Measurements from ENCODE around the gene MYCL.
"Not testable (repeated sequence)": the region's sequence is repeated elsewhere in the genome, so short reads cannot be mapped to it uniquely, and the experiment has no call there.

The MYCL gene

GRCh38 chr1:39915499-39916129, 13.9 kb upstream of the MYCL start:
- DNase-seq, result no peak

- DNase-seq, result not testable (repeated sequence)
Observed at GRCh38 chr1:39913136-39913535, 11.4 kb upstream of the MYCL start.

DNA sequence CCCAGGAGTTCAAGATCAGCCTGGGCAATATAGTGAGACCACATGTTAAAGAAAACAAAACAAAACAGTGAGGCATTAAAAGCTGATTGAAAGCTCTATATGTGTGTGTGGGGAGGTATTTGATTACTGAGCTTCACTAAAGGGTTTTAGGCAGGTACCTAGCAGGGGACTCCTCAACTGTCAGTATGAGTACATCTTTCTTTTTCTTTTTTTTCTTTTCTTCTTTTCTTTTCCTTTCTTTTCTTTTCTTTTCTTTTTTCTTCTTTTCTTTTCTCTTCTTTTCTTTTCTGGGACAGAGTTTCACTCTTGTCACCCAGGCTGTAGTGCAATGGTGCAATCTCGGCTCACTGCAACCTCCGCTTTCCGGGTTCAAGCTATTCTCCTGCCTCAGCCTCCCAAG, 8.5 kb upstream of the MYCL start:
- no peak for DNase-seq

- no peak for DNase-seq
Observed at GRCh38 chr1:39908534-39908933, 6.8 kb upstream of the MYCL start.

DNA sequence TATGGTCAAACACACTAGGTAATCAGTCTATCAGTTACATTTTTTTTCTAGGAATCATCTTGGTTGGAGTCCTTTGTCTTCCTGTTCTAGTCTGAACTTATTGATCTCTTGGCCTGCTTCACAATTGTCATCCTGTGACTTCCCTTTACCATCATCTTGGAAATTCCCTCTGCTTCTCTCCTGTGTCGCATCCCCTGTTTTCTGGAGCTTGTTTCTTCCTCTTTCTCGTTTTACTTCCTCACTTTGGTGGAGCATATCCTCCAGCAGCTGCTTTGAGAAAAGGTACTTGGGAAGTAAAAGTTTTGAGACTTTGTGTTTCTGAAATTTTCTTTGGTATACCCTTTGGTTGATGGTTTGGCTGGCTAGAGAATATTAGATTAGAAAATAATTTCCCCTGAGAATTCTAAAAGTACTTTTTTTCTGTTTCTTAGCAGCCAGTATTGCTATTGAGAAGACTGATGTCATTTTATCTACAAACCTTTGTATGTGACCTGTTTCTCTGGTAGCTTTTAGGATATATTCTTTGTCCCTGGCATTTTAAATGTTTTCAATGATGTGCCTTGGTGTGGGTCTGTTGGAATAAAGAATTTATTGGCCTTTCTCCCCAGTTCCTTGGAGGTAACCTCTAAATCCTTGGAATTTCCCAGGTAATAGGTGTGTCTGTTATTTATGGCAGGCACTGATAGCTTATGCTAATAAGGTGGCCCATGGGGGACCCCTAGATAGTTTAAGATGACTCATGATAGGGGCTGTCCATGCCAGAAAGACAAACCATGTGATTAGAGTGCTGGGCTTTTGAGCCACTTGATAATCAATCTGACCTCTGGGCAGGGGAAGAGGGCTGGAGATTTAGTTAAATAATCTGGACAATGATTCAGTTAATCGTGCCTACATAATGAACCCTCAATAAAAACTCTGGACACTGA, 6.1 kb upstream of the MYCL start:
- DNase-seq, result no peak

- DNase-seq, result no peak
Observed at GRCh38 chr1:39905172-39905571, 3.5 kb upstream of the MYCL start.

DNA sequence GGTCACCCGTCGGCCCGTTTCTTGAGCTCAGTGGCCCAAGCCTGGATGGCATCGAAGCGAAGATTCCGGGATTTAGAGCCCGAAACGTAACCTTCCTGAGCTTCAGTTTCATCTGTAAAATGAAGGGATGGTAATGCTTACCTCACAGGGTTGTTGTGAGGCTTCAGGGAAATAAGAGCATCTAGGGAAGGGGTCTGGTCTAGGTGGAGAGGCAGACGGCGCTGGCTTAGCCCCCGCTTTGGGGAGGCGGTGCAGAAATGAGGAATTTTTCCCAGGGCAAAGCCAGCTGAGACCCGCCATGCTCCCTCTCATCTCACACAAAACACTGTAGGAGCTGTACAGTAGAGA, 717 bp upstream of the MYCL start:
- DNase-seq, result peak; percentile 100

DNA sequence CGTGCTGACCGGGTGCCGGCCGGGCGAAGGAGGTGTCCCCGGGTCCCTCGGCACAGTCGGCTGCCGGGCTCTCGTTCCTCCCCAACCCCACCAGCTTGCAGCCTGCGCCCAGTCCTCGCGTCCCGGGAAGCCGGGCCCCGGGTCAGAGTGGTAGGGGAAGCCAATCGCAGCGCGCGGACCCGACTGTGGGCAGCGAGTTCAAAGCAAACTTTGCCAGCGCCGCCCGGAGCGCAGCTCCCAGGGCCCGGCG, 328 bp downstream of the MYCL start:
- DNase-seq, result peak; percentile 100

GRCh38 chr1:39900662-39901463, 854 bp downstream of the MYCL start:
- peak; percentile 100 for DNase-seq

DNA sequence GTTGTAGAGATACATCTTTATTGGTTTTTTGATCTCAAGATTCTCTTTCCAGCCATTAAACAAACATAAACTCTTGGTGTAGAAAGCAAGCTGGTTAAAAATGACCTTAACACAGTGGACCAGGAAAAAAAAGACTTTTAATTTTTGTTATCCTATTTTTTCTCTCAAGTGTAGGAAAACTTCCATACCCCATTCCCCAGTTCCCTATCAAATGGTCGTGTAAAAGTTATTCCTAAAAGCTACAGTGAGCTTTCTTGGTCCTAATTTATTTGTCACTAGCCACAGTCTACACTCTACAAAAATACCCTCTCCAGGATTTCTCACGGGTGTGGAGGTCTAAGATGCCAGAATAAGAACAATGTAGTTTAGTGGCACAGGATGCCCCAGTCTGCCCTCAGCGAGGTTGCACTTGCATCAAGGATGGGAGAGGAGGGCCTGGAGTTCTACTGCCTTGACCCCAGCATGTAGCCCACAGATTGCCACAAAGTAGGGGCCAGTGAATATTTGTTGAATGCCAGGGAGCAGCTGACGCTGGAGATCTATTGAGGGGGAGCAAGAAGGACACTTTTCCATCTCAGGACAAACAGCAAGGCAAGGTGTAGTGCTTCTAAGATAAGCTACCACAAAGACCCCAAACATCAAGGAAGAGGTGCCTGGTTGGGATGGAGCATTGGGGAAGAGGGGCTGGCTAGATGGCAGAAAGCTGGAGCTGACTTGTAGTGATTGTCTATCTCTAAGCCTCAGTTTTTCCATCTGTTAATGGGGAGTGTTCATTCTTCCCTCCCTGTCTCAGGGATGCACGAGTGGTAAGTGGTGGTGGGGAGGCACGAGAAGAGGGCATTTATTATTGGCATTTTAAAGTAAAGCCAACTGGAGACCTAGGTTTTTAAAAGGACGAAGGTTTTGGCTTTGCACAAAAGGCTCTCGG, 1.8 kb downstream of the MYCL start:
- peak; percentile 100 for DNase-seq

GRCh38 chr1:39898648-39899603, 2.8 kb downstream of the MYCL start:
- peak; percentile 100 for DNase-seq

DNA sequence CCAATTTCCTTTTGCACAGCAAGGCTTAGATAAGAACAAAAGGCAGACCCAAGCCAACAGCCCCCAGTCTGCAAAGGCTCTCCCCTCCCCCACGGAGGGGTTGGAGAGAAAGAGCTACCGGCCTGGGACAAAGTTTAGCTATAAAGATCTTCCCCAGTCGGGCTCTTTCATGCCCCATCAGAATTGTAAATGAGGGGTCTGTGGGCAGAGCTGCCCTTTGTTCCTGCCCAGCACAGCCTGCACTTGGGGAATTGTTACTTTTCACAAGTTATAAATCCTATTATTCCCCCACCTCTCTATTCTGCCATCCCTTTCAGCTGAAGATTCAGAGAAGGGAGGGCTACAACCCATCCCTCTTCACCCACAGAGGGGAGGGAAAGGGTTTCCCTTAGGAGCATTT, 3.5 kb downstream of the MYCL start:
- DNase-seq, result peak; percentile 99

DNA sequence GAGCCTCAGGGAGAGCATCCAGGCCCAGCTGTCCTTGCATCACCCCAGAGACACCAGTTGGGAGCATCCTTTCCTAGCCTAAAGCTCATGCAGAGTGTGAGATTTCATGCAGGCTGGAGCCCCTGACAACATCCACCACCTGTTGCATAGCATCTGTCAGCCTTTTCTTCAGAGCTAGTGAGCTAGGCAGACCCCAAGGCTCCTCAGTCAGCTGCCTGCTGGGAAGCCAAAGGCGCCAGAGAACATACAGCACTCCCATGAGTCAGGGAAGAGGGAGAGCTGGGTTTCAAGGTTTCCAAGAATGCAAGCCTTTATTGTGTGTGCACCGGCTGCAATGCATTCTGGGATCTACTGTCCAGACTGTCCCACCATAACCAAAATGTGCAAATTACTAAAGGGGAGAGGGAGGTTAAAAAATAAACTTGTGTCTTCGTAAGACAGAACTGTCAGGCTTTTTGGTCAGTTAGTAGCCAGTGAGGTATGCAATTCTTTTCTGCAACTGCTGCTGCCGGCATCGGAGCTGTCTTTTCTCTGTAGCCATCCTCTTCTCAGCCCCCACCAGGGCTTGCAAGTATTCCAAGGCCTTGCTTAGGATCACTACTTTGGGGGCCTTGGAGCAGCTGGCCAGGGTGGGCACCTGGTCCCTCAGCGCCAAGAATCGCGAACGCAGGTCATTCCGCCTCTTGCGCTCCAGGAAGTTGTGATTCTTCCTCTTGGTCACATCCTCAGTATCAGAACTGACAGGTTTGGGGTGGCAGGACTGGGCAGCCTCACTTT, 4.6 kb downstream of the MYCL start:
- peak; percentile 100 for DNase-seq

- no peak for DNase-seq
Observed at GRCh38 chr1:39895731-39896480, 5.8 kb downstream of the MYCL start.

GRCh38 chr1:39894884-39895495, 6.7 kb downstream of the MYCL start:
- no peak for DNase-seq

DNA sequence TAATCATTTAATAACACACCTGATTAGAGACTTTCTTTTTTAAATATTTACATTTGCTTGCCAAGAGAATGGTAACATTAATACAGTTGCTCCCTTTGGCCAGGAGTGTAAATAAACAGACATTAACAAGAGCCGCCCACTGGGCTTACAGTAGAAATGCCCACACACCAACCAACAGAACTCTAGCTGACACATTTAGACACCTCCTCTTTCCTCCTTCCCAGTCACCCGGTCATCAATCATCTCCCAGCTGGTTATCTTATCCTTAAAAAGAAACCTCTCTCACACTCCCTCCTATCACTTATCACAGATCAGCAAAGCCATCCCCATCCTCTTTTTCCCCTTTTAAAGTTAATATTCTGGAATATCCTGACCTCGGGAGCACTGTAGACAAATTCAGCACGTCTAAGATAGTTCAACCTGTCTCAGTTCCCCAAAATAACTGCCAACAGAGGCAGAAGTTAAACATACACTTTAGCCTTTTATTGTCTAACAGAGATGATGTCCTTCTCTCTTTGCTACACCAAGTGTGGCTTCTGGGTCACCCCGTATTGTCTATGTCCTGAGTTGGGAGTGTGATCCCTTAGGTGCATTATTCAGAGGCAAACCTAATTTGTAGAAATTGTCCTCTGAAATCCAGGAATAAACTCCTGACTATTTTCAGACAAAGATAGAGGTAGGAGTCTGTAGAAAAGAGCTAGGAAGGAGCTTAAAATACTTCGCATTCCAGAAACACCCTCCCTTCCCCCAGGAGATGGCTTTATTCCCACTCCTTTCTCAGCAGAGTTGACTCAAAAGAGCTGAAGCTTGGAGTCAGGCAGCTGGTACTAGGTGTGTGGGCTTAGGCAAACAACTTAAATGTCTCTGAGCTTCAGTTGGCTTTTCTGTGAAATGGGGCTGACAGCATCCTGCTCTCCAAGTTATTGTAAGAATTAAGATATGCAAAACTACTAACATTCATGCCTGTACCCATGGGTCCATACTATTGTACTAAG, 8.8 kb downstream of the MYCL start:
- DNase-seq, result no peak

DNA sequence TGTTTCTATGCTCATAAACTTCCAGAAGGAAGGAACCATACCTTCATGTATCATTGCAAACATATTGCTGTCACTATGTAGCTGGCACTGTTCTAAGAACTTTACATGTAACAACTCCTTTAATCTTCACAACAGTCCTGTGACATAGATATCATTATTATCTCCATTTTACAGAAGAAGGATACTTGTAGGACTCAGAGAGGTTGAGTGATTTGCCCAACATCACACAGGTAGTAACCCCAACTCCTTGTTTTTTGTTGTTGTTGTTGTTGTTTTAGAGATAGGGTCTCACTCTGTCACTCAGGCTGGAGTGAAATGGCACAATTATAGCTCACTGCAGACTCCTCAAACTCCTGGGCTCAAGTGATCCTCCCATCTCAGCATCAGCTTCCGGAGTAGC, 10.8 kb downstream of the MYCL start:
- DNase-seq, result no peak

- no peak for DNase-seq
Observed at GRCh38 chr1:39890273-39890672, 11.4 kb downstream of the MYCL start.

Measured in NCI-H1694 (cell line).